A673 (cell line): Measurements from ENCODE around the gene PLCB4. TPM values are rescaled to one million over a fixed set of nuclear protein-coding genes. Genes with fewer than 3 reads are reported as not detected.

ENCODE experiments used
- BruUV-seq: library from RNA; stranded (reverse); fragments of 400-500 nt; replicated peaks from 2 replicates; lab custom pipeline; 2021; lab: Mats Ljungman, UMichigan
- CTCF ChIA-PET: fragments of 300-600 bp; sonication (Branson Sonifier 250); formaldehyde crosslinking; loops from one replicate; lab custom pipeline; 2022; ENCODE audit warnings: antibody characterized with exemption; lab: Charles Lee
- POLR2A ChIA-PET: fragments of 300-600 bp; sonication (Branson Sonifier 250); formaldehyde crosslinking; loops from one replicate; lab custom pipeline; 2022; ENCODE audit warnings: antibody characterized with exemption; ENCODE audit not compliant: low non-redundant PET; lab: Charles Lee
- DNase-seq: peaks from one replicate; pipeline ENCODE4 v3.0.0-alpha.2; 2015; ENCODE audit warnings: low spot score
- H3K27ac ChIP-seq: fragments of 200-600 bp; sonication (generic); 2 replicates; pipeline ENCODE4 v1.5.1; 2016; ENCODE audit warnings: mixed run types, low read depth, mild to moderate bottlenecking, mixed read lengths, antibody characterized with exemption, low read length; ENCODE audit not compliant: poor library complexity, severe bottlenecking
- H3K27me3 ChIP-seq: fragments of 200-600 bp; sonication (generic); replicated peaks from 2 replicates; pipeline ENCODE4 v1.6.1; 2017; ENCODE audit warnings: mixed run types, low read depth, mild to moderate bottlenecking, mixed read lengths, antibody characterized with exemption, low read length; ENCODE audit not compliant: insufficient read depth, poor library complexity
- H3K36me3 ChIP-seq: fragments of 200-600 bp; sonication (generic); 2 replicates; pipeline ENCODE4 v1.6.1; 2016; ENCODE audit warnings: mixed run types, mild to moderate bottlenecking, mixed read lengths, antibody characterized with exemption, low read length; ENCODE audit not compliant: insufficient read depth, poor library complexity, severe bottlenecking
- H3K4me1 ChIP-seq: fragments of 200-600 bp; sonication (generic); 2 replicates; pipeline ENCODE4 v1.6.1; 2017; ENCODE audit warnings: mixed run types, mild to moderate bottlenecking, mixed read lengths, antibody characterized with exemption, low read length; ENCODE audit not compliant: insufficient read depth, poor library complexity, severe bottlenecking
- H3K4me3 ChIP-seq: fragments of 200-600 bp; sonication (generic); 2 replicates; pipeline ENCODE4 v1.5.1; 2016; ENCODE audit warnings: low read depth, mixed run types, mild to moderate bottlenecking, mixed read lengths, low read length; ENCODE audit not compliant: poor library complexity, severe bottlenecking
- H3K9me3 ChIP-seq: fragments of 200-600 bp; sonication (generic); 2 replicates; pipeline ENCODE4 v1.6.1; 2016; ENCODE audit warnings: mixed run types, low read depth, mild to moderate bottlenecking, mixed read lengths, antibody characterized with exemption, low read length; ENCODE audit not compliant: poor library complexity, severe bottlenecking
- EZH2 ChIP-seq: fragments of 200-600 bp; sonication (generic); IDR thresholded peaks from 2 replicates; pipeline ENCODE4 v1.6.1; 2017; ENCODE audit warnings: borderline replicate concordance, low read depth, mild to moderate bottlenecking, mixed read lengths, antibody characterized with exemption, low read length; ENCODE audit not compliant: poor library complexity, severe bottlenecking
- intact Hi-C: fragments of 100-400 bp; cut with micrococcal nuclease; formaldehyde crosslinking; loops from one replicate; pipeline ENCODE4 v1.10.0; 2022; ENCODE audit not compliant: unreplicated experiment
- total RNA-seq: library from RNA; stranded (reverse); gene quantifications from 2 replicates; pipeline ENCODE4 v1.2.3, GENCODE V29; 2021
- TF ChIP-seq, protein P1 (sequence below): fragments of 300-800, 200-600 bp; sonication (generic); conservative IDR thresholded peaks from 2 replicates; pipeline ENCODE4 v1.5.1; 2017; ENCODE audit warnings: low read depth, mild to moderate bottlenecking, antibody characterized with exemption, low read length, moderate library complexity, mixed read lengths

Gene PLCB4
- total RNA-seq, 1 experiment from 2014 or later, result 6.2 TPM

DNA sequence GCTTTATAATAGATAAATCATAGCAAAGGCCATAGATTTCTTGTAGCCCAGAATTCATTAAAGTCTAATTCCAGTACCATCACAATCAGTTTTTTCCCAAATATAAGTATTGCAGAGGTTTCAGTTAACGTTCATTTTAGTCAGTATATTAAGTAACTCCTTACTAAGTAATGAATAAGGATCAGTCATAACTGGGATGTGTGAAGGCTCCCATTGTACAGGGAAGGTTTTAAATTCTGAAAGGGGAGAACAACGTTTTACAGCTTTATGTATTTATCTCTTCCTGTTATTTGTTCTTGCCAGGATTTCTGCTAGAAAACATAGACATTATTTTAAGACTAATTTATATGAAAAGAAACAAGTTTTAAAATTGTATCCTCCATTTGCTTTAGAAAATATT, 230.0 kb downstream of the PLCB4 start:
- CTCF ChIA-PET, result no interaction called here

GRCh38 chr20:9300080-9300479, 231.2 kb downstream of the PLCB4 start:
- intact Hi-C loops, result no loop called here
- no peak for DNase-seq
- no peak overlapping the region for H3K27ac ChIP-seq
- no TSS peak for BruUV-seq
- no peaks in the 10 kb centered on the region for H3K27me3 ChIP-seq
- TF ChIP-seq, protein P1, sequence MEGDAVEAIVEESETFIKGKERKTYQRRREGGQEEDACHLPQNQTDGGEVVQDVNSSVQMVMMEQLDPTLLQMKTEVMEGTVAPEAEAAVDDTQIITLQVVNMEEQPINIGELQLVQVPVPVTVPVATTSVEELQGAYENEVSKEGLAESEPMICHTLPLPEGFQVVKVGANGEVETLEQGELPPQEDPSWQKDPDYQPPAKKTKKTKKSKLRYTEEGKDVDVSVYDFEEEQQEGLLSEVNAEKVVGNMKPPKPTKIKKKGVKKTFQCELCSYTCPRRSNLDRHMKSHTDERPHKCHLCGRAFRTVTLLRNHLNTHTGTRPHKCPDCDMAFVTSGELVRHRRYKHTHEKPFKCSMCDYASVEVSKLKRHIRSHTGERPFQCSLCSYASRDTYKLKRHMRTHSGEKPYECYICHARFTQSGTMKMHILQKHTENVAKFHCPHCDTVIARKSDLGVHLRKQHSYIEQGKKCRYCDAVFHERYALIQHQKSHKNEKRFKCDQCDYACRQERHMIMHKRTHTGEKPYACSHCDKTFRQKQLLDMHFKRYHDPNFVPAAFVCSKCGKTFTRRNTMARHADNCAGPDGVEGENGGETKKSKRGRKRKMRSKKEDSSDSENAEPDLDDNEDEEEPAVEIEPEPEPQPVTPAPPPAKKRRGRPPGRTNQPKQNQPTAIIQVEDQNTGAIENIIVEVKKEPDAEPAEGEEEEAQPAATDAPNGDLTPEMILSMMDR, result no peak
- TF ChIP-seq EZH2, result no peak
- H3K4me3 ChIP-seq, result no peak overlapping the region
- POLR2A ChIA-PET, result no interaction called here
- H3K36me3 ChIP-seq, result no peaks in the 10 kb centered on the region
- H3K9me3 ChIP-seq, result no peaks in the 10 kb centered on the region
- CTCF ChIA-PET, result no interaction called here
- H3K4me1 ChIP-seq, result peaks cover 6% of the 10 kb centered on the region

More for the DNA sequence above, 230.0 kb downstream of the PLCB4 start:
- H3K9me3 ChIP-seq, result no peaks in the 10 kb centered on the region
- DNase-seq, result peak; percentile 19
- no peak overlapping the region for H3K4me3 ChIP-seq
- no peaks in the 10 kb centered on the region for H3K27me3 ChIP-seq
- POLR2A ChIA-PET, result no interaction called here
- H3K36me3 ChIP-seq, result no peaks in the 10 kb centered on the region
- no TSS peak for BruUV-seq
- intact Hi-C loops, result no loop called here
- H3K4me1 ChIP-seq, result peaks cover 6% of the 10 kb centered on the region
- no peak for TF ChIP-seq EZH2
- TF ChIP-seq, protein P1, result no peak
- H3K27ac ChIP-seq, result no peak overlapping the region

- no peak overlapping the region for H3K4me3 ChIP-seq
- H3K36me3 ChIP-seq, result no peaks in the 10 kb centered on the region
- H3K27me3 ChIP-seq, result no peaks in the 10 kb centered on the region
- ChIA-PET POLR2A (no interaction called here), CTCF (no interaction called here)
- H3K4me1 ChIP-seq, result peaks cover 6% of the 10 kb centered on the region
- H3K27ac ChIP-seq, result no peak overlapping the region
- TF ChIP-seq, protein P1, result no peak
- no peak for TF ChIP-seq EZH2
- no peaks in the 10 kb centered on the region for H3K9me3 ChIP-seq
- no TSS peak for BruUV-seq
- intact Hi-C loops, result no loop called here
- DNase-seq, result no peak
Observed at GRCh38 chr20:9300534-9300933, 231.6 kb downstream of the PLCB4 start.
